ENCODE data around the gene ZFP42. TPM values are rescaled to one million over a fixed set of nuclear protein-coding genes. Genes with fewer than 3 reads are reported as not detected.

ZFP42 gene
- total RNA-seq, 2 experiments from 2014 or later, result not detected

Other genes starting within 250 kb of the ZFP42 start
- gene TRIML2, start 113.8 kb downstream of the ZFP42 start, total RNA-seq, result not detected
- gene TRIML1, start 143.7 kb downstream of the ZFP42 start, total RNA-seq, result not detected